ENCODE data around the gene HDAC7. TPM values are rescaled to one million over a fixed set of nuclear protein-coding genes. Genes with fewer than 3 reads are reported as not detected.

The HDAC7 gene
- total RNA-seq, 4 donors from 2014 or later, result 9.8 to 80.9 (median 36.8) TPM

DNA sequence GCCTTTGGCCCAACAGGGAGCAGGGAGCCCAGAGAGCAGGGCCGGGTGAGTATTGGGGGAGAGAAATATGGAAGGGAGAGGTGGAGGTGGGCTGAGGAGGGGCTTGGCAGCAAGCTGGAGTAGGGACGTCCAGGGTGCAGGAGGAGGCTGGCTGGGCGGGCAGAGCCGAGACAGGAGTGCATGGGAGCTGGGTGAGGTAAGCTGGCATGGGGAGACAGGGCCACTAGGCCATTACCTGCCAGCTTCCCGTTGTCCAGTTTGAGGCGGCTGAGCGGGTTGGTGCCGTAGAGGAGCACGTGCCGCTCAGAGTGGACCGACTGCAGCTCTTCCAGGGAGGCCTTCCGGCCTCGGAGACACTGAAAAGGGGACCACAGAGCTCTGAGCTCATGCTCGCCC lies 28.4 kb downstream of the HDAC7 start:
- Histone ChIP-seq H3K27ac (no peak overlapping the region), H3K36me3 (peaks cover 0 to 96% (median 0%) of the 10 kb centered on the region in 3 donors), H3K9me3 (no peaks in the 10 kb centered on the region), H3K4me1 (no peaks in the 10 kb centered on the region), H3K27me3 (no peaks in the 10 kb centered on the region), H3K4me3 (no peak overlapping the region)
- DNase-seq, result no peak
- TF ChIP-seq, protein P1, sequence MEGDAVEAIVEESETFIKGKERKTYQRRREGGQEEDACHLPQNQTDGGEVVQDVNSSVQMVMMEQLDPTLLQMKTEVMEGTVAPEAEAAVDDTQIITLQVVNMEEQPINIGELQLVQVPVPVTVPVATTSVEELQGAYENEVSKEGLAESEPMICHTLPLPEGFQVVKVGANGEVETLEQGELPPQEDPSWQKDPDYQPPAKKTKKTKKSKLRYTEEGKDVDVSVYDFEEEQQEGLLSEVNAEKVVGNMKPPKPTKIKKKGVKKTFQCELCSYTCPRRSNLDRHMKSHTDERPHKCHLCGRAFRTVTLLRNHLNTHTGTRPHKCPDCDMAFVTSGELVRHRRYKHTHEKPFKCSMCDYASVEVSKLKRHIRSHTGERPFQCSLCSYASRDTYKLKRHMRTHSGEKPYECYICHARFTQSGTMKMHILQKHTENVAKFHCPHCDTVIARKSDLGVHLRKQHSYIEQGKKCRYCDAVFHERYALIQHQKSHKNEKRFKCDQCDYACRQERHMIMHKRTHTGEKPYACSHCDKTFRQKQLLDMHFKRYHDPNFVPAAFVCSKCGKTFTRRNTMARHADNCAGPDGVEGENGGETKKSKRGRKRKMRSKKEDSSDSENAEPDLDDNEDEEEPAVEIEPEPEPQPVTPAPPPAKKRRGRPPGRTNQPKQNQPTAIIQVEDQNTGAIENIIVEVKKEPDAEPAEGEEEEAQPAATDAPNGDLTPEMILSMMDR (IDR thresholded peaks at IDR 0.05), result no peak
- TF ChIP-seq POLR2A (IDR thresholded peaks at IDR 0.05), result no peak

DNA sequence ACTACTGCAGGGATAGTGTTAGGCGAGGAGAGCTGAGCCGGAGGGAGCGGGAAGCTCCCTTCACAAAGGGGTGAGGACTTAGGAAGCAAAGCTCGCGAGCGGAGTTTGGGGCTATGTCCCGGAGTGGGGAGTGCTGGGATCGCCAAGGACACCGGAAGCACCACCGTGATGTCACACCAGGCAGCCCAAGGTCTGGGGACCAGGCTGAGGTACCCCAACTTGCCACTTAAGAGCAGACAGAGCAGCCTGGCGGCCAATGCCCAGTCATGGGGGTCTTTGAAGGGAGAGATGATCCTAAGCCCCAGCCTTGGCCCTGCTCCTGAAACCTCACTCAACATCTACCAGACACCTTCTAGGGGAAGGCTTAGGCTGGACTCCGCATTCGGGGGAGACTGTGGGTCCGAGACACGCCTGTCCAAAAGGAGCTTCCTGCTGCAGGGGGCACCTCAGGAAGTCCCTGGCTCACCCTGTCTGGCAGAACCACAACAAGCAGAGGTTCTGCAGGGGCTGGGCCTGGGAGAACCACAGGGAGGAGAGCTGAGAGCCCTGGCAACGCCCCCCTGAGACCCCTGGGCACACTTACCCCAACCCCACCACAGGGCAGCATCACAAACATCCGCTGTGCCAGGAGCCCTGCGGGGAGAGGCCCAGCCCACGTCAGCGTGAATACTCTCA lies 28.9 kb downstream of the HDAC7 start:
- H3K27me3 ChIP-seq, result no peaks in the 10 kb centered on the region
- H3K9me3 ChIP-seq, result no peaks in the 10 kb centered on the region
- no peaks in the 10 kb centered on the region for H3K4me1 ChIP-seq
- DNase-seq, result no peak
- H3K27ac ChIP-seq, result no peak overlapping the region
- H3K4me3 ChIP-seq, result no peak overlapping the region
- peaks cover 0 to 97% (median 0%) of the 10 kb centered on the region in 3 donors for H3K36me3 ChIP-seq
- no peak for TF ChIP-seq POLR2A (IDR thresholded peaks at IDR 0.05)
- TF ChIP-seq, protein P1 (IDR thresholded peaks at IDR 0.05), result no peak

DNA sequence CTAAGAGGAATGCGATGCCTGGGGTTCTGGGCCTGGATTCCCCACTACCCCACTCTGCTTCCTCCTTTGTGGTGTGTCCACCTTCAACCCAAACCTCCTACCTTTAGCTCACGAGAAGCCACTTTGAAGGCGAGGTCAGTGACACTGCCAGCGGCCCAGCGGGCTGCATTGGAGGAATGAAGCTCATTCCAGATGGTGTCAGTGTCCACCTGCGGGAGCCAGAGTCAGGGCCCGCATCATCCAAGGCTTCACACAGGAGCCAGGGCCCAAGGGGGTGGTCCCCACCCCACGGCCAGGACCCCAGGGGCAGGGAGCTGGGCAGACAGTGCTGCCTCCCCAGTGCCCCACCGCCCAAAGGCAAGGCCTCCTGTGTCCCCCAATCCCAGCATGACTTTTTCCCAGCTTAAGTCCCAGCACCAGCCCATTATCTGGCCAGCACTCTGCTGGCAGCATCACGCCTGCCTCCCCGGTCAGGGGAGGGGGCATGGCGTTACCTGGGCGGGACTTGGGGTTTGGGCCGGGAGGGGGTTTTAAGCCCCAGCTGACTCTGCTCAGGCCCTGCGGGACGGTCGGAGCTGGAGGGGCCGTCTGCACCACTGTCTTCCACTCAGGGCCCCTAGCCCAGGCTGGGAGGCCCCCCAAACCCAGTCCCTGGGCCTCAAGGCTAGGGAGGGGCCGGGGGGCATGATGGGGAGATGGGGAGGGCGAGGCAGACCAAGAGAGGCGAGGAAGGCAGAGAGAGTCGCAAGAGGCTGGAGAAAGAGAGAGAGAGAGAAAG lies 29.8 kb downstream of the HDAC7 start:
- Histone ChIP-seq H3K9me3 (no peaks in the 10 kb centered on the region), H3K4me3 (no peak overlapping the region), H3K4me1 (no peaks in the 10 kb centered on the region), H3K36me3 (peaks cover 0 to 97% (median 0%) of the 10 kb centered on the region in 3 donors), H3K27ac (no peak overlapping the region), H3K27me3 (no peaks in the 10 kb centered on the region)
- no peak for TF ChIP-seq POLR2A (IDR thresholded peaks at IDR 0.05)
- TF ChIP-seq, protein P1 (IDR thresholded peaks at IDR 0.05), result no peak
- DNase-seq, result no peak

DNA sequence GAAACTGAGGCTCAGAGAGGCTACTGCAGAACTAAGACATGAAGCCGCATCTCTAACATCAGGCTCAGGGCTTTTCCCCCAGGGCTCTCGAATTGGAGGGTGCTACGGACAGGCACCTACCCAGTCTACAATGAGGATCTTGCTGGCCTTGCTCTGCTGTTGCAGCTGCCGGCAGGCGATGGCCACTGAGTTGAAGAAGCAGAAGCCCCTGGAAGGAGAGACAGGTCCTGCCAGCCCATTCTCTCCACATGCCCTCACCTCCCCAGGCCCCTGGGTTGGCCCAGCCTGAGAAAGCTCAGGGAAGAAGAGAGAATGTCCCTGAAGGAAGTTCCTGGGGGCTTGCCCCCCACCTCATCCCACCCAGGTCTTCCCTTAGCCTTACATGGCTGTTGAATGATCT lies 30.6 kb downstream of the HDAC7 start:
- Histone ChIP-seq H3K4me1 (no peaks in the 10 kb centered on the region), H3K27me3 (no peaks in the 10 kb centered on the region), H3K36me3 (peaks cover 0 to 97% (median 0%) of the 10 kb centered on the region in 3 donors), H3K9me3 (no peaks in the 10 kb centered on the region), H3K27ac (no peak overlapping the region), H3K4me3 (no peak overlapping the region)
- no peak for DNase-seq
- TF ChIP-seq, protein P1 (IDR thresholded peaks at IDR 0.05), result no peak
- no peak for TF ChIP-seq POLR2A (IDR thresholded peaks at IDR 0.05)

DNA sequence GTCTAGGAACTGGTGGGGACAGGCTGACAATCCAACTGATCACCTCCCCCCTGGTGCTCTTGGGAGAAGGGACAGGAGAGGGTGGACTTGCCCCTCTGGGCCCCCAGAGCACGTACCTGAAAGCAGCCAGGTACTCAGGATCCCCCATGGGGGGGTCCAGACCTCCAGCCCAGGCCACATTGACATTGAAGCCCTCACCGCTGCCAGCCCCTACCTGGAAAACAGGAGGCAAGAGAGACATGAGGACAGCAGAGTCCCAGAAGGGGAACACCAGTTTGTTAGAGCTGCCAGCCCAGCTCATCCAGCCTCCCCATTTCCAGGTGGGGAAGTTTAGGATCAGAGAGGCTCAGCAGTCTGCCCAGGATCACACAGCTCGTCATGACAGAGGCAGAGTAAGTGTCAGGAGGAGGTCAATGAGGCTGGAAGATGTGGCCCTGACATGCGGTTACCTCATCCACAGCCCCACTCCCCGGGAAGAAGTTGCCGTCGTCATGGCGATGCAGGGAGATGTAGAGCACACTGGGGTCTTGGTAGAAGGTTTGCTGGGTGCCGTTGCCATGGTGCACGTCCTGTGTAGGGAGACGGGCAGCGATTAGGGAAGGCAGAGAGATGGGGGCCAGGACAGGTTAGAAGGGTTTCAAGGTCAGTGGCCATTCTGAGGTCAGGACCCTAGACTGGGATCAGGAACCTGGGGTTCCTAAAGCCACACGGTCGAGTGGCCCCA lies 31.9 kb downstream of the HDAC7 start:
- H3K27ac ChIP-seq, result no peak overlapping the region
- H3K36me3 ChIP-seq, result peaks cover 0 to 92% (median 0%) of the 10 kb centered on the region in 3 donors
- H3K4me1 ChIP-seq, result no peaks in the 10 kb centered on the region
- no peak for DNase-seq
- no peak overlapping the region for H3K4me3 ChIP-seq
- H3K9me3 ChIP-seq, result no peaks in the 10 kb centered on the region
- no peaks in the 10 kb centered on the region for H3K27me3 ChIP-seq
- no peak for TF ChIP-seq POLR2A (IDR thresholded peaks at IDR 0.05)
- TF ChIP-seq, protein P1 (IDR thresholded peaks at IDR 0.05), result no peak
